Stimulated activated naive B cell treated with anti-CD40 and anti-IgM and Interleukin-4, amounts not matched to agents 10 μg/mL and 1 μg/mL and 100 μg/mL, for 72 hours (primary cell): ENCODE measurements around the gene PDILT.
"Not testable (repeated sequence)": the region's sequence is repeated elsewhere in the genome, so short reads cannot be mapped to it uniquely, and the experiment has no call there.

Experiments
- ATAC-seq, 2 donors: fragments of 150-1000 bp; cut with Tn5 transposase; replicated peaks; 2 replicates each; pipeline ENCODE4 v1.10.0; 2021; ENCODE audit warnings: moderate library complexity in 1 of 2
- DNase-seq: peaks from one replicate; pipeline ENCODE4 v3.0.0; 2021
- H3K27ac Mint-ChIP-seq: one replicate; pipeline ENCODE4 v1.8.0; 2022; ENCODE audit warnings: mild to moderate bottlenecking, mixed read lengths
- H3K27me3 Mint-ChIP-seq, 2 donors: one replicate each; pipeline ENCODE4 v1.8.0; 2022; ENCODE audit warnings: mixed read lengths in 2 of 2
- H3K36me3 Mint-ChIP-seq, 2 donors: one replicate each; pipeline ENCODE4 v1.8.0; 2022; ENCODE audit warnings: mixed read lengths in 2 of 2, mild to moderate bottlenecking in 1 of 2
- H3K4me1 Mint-ChIP-seq, 2 donors: one replicate each; pipeline ENCODE4 v1.8.0; 2022; ENCODE audit warnings: mixed read lengths in 2 of 2, mild to moderate bottlenecking in 1 of 2
- H3K4me3 Mint-ChIP-seq, 2 donors: one replicate each; pipeline ENCODE4 v1.8.0; 2022; ENCODE audit warnings: mild to moderate bottlenecking in 2 of 2, mixed read lengths in 2 of 2, moderate library complexity in 1 of 2
- H3K9me3 Mint-ChIP-seq, 2 donors: one replicate each; pipeline ENCODE4 v1.8.0; 2022; ENCODE audit warnings: mixed read lengths in 2 of 2, mild to moderate bottlenecking in 1 of 2

PDILT gene

DNA sequence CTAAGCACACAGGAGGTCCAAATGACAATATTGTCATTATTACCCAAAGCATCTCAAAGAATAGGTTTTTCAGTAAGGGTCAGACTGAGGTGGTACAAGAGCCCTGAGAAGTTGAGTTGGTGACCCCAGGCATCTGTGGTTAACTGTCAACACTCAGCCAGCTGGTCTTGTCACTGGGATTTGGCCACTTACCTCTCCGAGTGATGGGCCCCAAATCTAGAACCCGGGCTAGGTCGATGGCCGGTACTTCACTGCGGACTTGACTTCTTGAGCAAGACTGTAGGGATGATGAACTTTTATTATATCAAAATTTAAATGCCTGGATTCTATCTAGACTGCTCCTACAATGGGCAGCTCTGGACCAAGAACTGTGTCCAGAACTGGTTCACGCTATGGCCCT is 88.8 kb downstream of the PDILT start:
- ATAC-seq, result no peak
- H3K36me3 Mint-ChIP-seq, result no peaks in the 10 kb centered on the region
- H3K4me3 Mint-ChIP-seq, result no peak overlapping the region
- no peaks in the 10 kb centered on the region for H3K4me1 Mint-ChIP-seq
- H3K9me3 Mint-ChIP-seq, result no peaks in the 10 kb centered on the region
- H3K27me3 Mint-ChIP-seq, result peaks cover 3 to 6% of the 10 kb centered on the region in 2 donors
- H3K27ac Mint-ChIP-seq, result no peak overlapping the region
- no peak for DNase-seq

DNA sequence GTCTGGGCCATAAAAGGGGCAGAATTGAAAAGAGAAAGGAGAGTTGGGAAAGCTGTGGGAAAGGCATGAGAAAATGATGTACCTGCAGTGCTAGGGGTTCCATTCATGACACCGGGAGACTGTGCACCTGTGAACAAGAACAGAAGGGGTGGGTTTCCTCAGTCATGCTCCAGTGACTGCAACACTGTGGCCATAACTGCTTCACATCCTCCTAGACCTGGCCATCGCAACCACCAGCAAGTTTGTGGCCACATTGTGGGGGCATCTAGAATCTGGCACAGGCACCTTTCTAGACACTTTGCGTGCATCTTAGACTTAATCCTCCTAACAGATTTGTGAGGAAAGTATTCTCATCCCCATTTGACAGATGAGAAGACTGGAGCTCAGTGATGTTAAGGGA is 90.0 kb downstream of the PDILT start:
- Mint-ChIP-seq H3K4me3 (no peak overlapping the region), H3K36me3 (no peaks in the 10 kb centered on the region), H3K9me3 (no peaks in the 10 kb centered on the region), H3K4me1 (no peaks in the 10 kb centered on the region), H3K27me3 (peaks cover 3 to 6% of the 10 kb centered on the region in 2 donors), H3K27ac (no peak overlapping the region)
- DNase-seq (no peak), ATAC-seq (no peak)

DNA sequence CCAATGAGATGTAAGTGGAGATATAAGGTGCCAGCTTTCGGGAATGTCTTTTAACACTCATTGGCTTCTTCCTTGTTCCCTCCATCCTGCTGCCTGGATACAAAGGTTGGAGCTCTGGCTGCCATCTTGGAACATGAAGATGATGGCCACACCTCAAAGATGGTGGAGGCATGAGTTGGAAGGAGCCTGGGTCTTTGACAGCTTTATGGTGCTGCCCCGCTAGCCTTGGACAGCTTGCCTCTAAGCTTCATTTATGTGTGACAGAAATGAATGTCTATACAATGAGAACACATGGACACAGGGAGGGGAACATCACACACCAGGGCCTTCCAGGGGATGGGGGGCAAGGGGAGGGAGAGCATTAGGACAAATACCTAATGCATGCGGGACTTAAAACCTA is 90.8 kb downstream of the PDILT start:
- Mint-ChIP-seq H3K4me1 (no peaks in the 10 kb centered on the region), H3K36me3 (no peaks in the 10 kb centered on the region), H3K9me3 (no peaks in the 10 kb centered on the region), H3K4me3 (no peak overlapping the region), H3K27ac (no peak overlapping the region), H3K27me3 (peaks cover 3 to 6% of the 10 kb centered on the region in 2 donors)
- no peak for DNase-seq
- no peak for ATAC-seq

DNA sequence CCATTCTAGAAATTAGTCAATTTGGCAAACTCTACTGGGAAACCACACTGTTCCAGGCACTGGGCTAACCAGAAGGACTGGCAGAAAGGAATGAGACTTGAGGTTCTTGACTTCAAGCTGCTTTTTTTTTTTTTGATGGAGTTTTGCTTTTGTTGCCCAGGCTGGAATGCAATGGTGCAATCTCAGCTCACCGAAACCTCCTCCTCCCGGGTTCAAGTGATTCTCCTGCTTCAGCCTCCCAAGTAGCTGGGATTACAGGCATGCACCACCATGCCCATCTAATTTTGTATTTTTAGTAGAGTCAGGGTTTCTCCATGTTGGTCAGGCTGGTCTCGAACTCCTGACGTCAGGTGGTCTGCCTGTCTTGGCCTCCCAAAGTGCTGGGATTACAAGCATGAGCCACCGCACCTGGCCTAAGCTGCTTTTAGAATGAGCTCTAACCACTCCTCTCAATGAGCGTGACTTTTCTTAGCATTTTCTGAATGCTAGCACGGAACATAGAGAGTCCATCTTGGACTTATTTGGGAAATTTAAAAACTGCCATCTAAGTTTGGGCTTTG is 91.9 kb downstream of the PDILT start:
- H3K9me3 Mint-ChIP-seq, ATAC-seq, H3K4me3 Mint-ChIP-seq: not testable (repeated sequence)

DNA sequence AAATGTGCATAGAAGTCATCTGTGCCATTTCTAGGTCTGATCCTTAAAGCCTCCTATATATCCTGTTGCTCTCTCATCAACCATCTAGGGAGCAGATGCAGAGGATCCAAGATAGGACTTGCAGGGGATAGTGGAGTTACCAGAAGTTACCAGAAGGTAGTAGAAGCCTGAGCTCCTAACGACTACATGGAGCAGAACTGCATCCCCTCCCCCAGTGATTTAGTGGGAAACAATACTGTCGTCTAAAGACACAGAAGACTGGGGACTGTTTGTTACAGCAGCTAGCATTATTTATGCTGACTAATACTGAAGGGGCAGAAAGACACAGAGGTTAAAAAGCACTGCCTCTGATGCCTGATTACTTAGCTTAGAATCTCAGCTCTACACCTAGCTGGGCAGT is 93.0 kb downstream of the PDILT start:
- Mint-ChIP-seq H3K27ac (no peak overlapping the region), H3K4me1 (no peaks in the 10 kb centered on the region)
- ATAC-seq, result no peak

More for the DNA sequence above, 91.9 kb downstream of the PDILT start:
- H3K4me1 Mint-ChIP-seq, DNase-seq, H3K27me3 Mint-ChIP-seq, H3K27ac Mint-ChIP-seq, H3K36me3 Mint-ChIP-seq: not testable (repeated sequence)

DNA sequence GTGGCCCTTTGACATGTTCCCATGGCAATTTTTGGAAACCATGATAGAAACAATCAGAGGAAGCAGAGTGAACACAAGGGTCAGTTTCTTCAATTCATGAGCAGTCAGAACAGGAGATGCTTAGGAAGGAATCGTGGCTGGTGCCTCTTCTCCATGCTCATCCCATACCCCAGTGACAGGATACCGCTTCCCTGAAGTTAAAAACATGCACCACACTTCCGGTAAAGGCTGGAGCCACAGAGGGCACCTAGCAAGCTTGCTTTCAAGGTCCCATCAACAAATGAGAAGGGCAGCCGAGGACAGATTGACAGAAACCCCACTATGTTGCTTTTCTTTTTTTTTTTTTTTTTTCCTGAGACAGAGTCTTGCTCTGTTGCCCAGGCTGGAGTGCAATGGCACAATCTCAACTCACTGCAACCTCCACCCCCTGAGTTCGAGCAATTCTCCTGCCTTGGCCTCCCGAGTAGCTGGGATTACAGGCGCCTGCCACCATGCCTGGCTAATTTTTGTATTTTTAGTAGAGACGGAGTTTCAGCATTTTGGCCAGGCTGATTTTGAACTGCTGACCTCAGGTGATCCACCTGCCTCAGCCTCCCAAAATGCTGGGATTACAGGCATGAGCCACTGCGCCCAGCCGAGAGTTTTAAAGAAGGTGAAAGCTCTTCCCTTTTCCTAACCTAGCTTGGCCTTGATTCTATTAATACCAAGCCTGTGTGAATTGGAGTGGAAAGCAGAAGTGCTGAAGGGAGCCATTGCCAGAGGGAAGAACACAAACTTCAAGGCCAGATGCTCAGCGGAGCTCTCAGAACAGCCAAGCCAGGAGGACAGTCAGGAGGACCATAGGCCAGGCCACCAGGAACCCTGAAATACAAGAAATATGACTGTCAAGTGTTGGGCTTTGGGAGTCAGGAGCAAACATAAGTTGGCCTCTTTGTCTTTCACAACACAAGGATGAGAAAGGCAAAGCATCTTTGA is 93.8 kb downstream of the PDILT start:
- Mint-ChIP-seq H3K27ac (no peak overlapping the region), H3K27me3 (peaks cover 0 to 7% of the 10 kb centered on the region in 2 donors), H3K9me3 (no peaks in the 10 kb centered on the region), H3K4me1 (no peaks in the 10 kb centered on the region), H3K36me3 (no peaks in the 10 kb centered on the region), H3K4me3 (no peak overlapping the region)
- no peak for DNase-seq
- ATAC-seq, result no peak

More for the DNA sequence above, 93.0 kb downstream of the PDILT start:
- H3K27me3 Mint-ChIP-seq, result peaks cover 2 to 4% of the 10 kb centered on the region in 2 donors
- no peak for DNase-seq
- no peaks in the 10 kb centered on the region for H3K9me3 Mint-ChIP-seq
- H3K36me3 Mint-ChIP-seq, result no peaks in the 10 kb centered on the region
- H3K4me3 Mint-ChIP-seq, result no peak overlapping the region

DNA sequence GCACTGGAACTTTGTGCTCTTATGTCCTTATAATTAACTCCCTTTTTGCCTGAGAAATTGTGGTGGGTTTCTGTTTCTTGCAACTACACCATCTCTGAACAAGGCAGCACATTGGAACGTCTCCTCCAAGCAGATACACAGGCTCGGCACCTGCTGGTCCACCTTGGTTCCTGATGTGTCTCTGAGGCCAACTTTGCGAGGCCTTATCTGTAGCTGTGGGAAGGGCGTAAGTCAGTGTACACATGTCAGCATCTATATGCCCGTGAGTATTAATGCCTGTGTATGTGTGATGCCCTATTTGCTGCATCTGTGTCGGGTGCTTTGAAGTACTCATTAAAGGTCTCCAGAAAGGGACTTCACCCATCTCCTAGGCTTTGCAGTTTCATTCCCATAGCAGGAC is 94.8 kb downstream of the PDILT start:
- Mint-ChIP-seq H3K27me3 (peaks cover 0 to 7% of the 10 kb centered on the region in 2 donors), H3K4me1 (no peaks in the 10 kb centered on the region), H3K9me3 (no peaks in the 10 kb centered on the region), H3K27ac (no peak overlapping the region), H3K4me3 (no peak overlapping the region), H3K36me3 (no peaks in the 10 kb centered on the region)
- ATAC-seq (no peak), DNase-seq (no peak)
